ENCODE measurements around the gene STAT2. TPM values are rescaled to one million over a fixed set of nuclear protein-coding genes. Genes with fewer than 3 reads are reported as not detected.

STAT2 gene
- total and polyA plus RNA-seq, 2 of the 13 experiments (the other 11 are each of a cell fraction or from before 2014, with no cell fraction given) = 43.5 to 84.6 TPM

DNA sequence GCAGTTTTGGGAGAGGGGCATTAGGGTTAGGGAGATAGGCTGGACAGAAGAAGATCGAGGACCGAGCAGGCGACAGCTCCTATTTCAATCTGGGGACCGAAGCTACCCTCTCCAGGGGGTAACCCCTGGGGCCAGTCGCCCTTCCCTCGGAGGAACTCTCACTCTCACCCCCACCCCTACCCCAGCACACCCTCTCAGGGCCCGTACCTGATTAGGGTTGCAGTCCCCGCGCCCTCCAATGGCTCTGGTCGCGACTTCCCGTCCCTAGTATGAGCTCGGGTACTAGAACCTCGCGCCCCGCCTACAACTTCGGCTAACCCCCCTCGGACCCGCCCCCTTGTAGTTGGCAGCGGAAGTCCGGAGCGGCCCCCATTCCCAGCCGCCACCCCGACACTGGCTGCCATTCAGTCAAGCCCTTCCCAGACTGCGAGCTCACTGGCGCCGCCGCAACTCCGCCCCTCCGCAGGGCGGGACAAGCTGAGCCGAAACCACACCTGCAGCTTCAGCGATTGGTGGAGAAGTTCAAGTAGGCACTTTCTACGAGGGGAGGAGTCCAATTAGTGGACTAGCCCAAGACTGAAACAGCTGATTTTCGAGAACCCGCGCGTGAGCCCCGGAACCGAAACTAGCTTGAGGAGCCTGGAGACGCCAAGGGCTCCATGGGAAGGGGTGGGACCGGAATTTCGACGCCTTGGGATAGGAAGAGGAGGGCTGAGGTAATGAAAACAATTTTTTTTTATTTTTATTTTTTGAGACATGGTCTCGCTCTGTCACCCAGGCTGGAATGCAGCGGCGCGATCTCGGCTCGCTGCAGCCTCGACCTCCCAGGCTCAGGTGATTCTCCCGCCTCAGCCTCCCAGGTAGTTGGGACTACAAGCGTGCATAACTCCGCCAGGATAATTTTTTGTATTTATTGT lies at the start of gene STAT2 (continued):
- TF ChIP-seq, protein P1, sequence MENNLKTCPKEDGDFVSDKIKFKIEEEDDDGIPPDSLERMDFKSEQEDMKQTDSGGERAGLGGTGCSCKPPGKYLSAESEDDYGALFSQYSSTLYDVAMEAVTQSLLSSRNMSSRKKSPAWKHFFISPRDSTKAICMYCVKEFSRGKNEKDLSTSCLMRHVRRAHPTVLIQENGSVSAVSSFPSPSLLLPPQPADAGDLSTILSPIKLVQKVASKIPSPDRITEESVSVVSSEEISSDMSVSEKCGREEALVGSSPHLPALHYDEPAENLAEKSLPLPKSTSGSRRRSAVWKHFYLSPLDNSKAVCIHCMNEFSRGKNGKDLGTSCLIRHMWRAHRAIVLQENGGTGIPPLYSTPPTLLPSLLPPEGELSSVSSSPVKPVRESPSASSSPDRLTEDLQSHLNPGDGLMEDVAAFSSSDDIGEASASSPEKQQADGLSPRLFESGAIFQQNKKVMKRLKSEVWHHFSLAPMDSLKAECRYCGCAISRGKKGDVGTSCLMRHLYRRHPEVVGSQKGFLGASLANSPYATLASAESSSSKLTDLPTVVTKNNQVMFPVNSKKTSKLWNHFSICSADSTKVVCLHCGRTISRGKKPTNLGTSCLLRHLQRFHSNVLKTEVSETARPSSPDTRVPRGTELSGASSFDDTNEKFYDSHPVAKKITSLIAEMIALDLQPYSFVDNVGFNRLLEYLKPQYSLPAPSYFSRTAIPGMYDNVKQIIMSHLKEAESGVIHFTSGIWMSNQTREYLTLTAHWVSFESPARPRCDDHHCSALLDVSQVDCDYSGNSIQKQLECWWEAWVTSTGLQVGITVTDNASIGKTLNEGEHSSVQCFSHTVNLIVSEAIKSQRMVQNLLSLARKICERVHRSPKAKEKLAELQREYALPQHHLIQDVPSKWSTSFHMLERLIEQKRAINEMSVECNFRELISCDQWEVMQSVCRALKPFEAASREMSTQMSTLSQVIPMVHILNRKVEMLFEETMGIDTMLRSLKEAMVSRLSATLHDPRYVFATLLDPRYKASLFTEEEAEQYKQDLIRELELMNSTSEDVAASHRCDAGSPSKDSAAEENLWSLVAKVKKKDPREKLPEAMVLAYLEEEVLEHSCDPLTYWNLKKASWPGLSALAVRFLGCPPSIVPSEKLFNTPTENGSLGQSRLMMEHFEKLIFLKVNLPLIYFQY (CRISPR knock-in tag; IDR thresholded peaks at IDR 0.05; ENCODE audit: borderline replicate concordance) = peak; percentile 96
- TF ChIP-seq PTBP1 (IDR thresholded peaks at IDR 0.05; ENCODE audit: low read depth, low read length, poor library complexity, severe bottlenecking) (no peak), ZNF546 (CRISPR knock-in tag; conservative IDR thresholded peaks at IDR 0.05) (no peak), AHR (CRISPR knock-in tag; IDR thresholded peaks at IDR 0.05) (no peak), TCF7L2 (IDR thresholded peaks at IDR 0.05; ENCODE audit: low read depth, low read length) (no peak), THAP9 (CRISPR knock-in tag; IDR thresholded peaks at IDR 0.05; ENCODE audit: borderline replicate concordance) (peak; percentile 51; the same call in 1 of the 2 replicates), CHD2 (IDR thresholded peaks at IDR 0.05; ENCODE audit: low read depth, low read length) (peak; percentile 42), RBM39 (IDR thresholded peaks at IDR 0.05; ENCODE audit: low read depth, low read length, poor library complexity, severe bottlenecking) (peak; percentile 65), MTF2 (CRISPR knock-in tag; IDR thresholded peaks at IDR 0.05; ENCODE audit: borderline replicate concordance) (no peak), KDM6A (CRISPR knock-in tag; IDR thresholded peaks at IDR 0.05; ENCODE audit: low read depth) (no peak), RNF2 (conservative IDR thresholded peaks at IDR 0.05; ENCODE audit: low read depth) (no peak), DR1 (CRISPR knock-in tag; IDR thresholded peaks at IDR 0.05) (peak; percentile 59; the same call in 1 of the 2 replicates), THYN1 (CRISPR knock-in tag; IDR thresholded peaks at IDR 0.05; ENCODE audit: borderline replicate concordance, low read depth) (no peak), MAZ (IDR thresholded peaks at IDR 0.05; ENCODE audit: borderline replicate concordance, low read depth, low read length) (0 out of 2 replicates have a peak, but pooled peaks have one; percentile 61), MAZ (CRISPR knock-in tag; IDR thresholded peaks at IDR 0.05; ENCODE audit: low read depth) (peak; percentile 74), KAT7 (CRISPR knock-in tag; IDR thresholded peaks at IDR 0.05; ENCODE audit: borderline replicate concordance) (no peak), ZFYVE20 (CRISPR knock-in tag; IDR thresholded peaks at IDR 0.05; ENCODE audit: borderline replicate concordance, low read depth) (no peak), ZBTB7B (CRISPR knock-in tag; IDR thresholded peaks at IDR 0.05) (no peak)
- TF ChIP-seq, protein P2, sequence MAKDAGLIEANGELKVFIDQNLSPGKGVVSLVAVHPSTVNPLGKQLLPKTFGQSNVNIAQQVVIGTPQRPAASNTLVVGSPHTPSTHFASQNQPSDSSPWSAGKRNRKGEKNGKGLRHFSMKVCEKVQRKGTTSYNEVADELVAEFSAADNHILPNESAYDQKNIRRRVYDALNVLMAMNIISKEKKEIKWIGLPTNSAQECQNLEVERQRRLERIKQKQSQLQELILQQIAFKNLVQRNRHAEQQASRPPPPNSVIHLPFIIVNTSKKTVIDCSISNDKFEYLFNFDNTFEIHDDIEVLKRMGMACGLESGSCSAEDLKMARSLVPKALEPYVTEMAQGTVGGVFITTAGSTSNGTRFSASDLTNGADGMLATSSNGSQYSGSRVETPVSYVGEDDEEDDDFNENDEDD (CRISPR knock-in tag; IDR thresholded peaks at IDR 0.05; ENCODE audit: borderline replicate concordance) = no peak
- TF ChIP-seq, protein P3, sequence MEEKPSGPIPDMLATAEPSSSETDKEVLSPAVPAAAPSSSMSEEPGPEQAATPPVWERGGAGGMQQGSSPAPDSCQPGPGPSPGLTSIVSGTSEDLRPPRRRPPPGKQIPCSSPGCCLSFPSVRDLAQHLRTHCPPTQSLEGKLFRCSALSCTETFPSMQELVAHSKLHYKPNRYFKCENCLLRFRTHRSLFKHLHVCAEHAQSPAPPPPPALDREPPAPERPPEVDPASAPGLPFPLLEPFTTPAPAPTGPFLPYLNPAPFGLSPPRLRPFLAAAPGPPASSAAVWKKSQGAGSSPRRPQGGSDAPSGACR (CRISPR knock-in tag; IDR thresholded peaks at IDR 0.05) = no peak
